ENCODE measurements around the gene SLAMF8. TPM values are rescaled to one million over a fixed set of nuclear protein-coding genes. Genes with fewer than 3 reads are reported as not detected.

Gene SLAMF8
- total and polyA plus RNA-seq, 2 of the 8 experiments (the other 6 are each of a cell fraction or from before 2014, with no cell fraction given) = not detected

- TF ChIP-seq CHD7 (IDR thresholded peaks at IDR 0.05; ENCODE audit: insufficient replicate concordance, low read length) = no peak
- TF ChIP-seq ZNF274 (IDR thresholded peaks at IDR 0.05; ENCODE audit: borderline replicate concordance, extremely low read depth, low read length) = no peak
- TF ChIP-seq ASH2L (IDR thresholded peaks at IDR 0.05; ENCODE audit: low read length) = no peak
- no peak for TF ChIP-seq EGR1 (IDR thresholded peaks at IDR 0.05; ENCODE audit: borderline replicate concordance, low read depth, low read length)
- TF ChIP-seq USF2 (IDR thresholded peaks at IDR 0.05; ENCODE audit: low read length) = no peak
- TF ChIP-seq NANOG (IDR thresholded peaks at IDR 0.05; ENCODE audit: insufficient read depth, low read depth, low read length, poor library complexity, severe bottlenecking) = no peak
- no peak for TF ChIP-seq BRCA1 (IDR thresholded peaks at IDR 0.05; ENCODE audit: low read depth, low read length)
Observed at GRCh38 chr1:159869173-159869572, 42.5 kb downstream of the SLAMF8 start (continued).
